ENCODE results near the gene BBS4. TPM values are rescaled to one million over a fixed set of nuclear protein-coding genes. Genes with fewer than 3 reads are reported as not detected.
"Not testable (repeated sequence)": the region's sequence is repeated elsewhere in the genome, so short reads cannot be mapped to it uniquely, and the experiment has no call there.

Gene BBS4
- total and polyA plus RNA-seq, 2 donors from 2014 or later: 17.2 to 29.3 TPM

GRCh38 chr15:72722071-72722696 lies 36.2 kb downstream of the BBS4 start:
- H3K36me3 ChIP-seq (ENCODE audit: control insufficient read depth in 2 of 3, insufficient read depth in 3 of 3, low read length in 3 of 3): peaks cover 0 to 5% (median 0%) of the 10 kb centered on the region in 3 donors
- no peak overlapping the region for H3K4me3 ChIP-seq (ENCODE audit: low read length in 3 of 3)
- peak; percentile 68 for TF ChIP-seq CTCF (IDR thresholded peaks at IDR 0.05; ENCODE audit: borderline replicate concordance, extremely low read depth, insufficient read depth)
- H3K9ac ChIP-seq (ENCODE audit: low read length in 3 of 3): no peak overlapping the region
- H3K27ac ChIP-seq (ENCODE audit: low read depth in 2 of 2, low read length in 2 of 2): no peak overlapping the region
- peaks cover 0 to 4% (median 0%) of the 10 kb centered on the region in 3 donors for H3K4me1 ChIP-seq (ENCODE audit: control insufficient read depth in 2 of 3, insufficient read depth in 2 of 3, low read depth in 1 of 3, low read length in 3 of 3)
- peak in 4 of 5 donors; percentile 58 to 75 (median 72) for DNase-seq
- no peak for FAIRE-seq
- H3K9me3 ChIP-seq (ENCODE audit: control insufficient read depth in 2 of 3, insufficient read depth in 1 of 3, low read length in 3 of 3): no peaks in the 10 kb centered on the region
- intact Hi-C loops (cut with DNase I): no loop called here
- H3K27me3 ChIP-seq (ENCODE audit: control insufficient read depth, insufficient read depth, low read length): no peaks in the 10 kb centered on the region

- FAIRE-seq (no peak), DNase-seq (no peak)
- Histone ChIP-seq H3K36me3 (ENCODE audit: control insufficient read depth in 2 of 3, insufficient read depth in 3 of 3, low read length in 3 of 3) (peaks cover 0 to 3% (median 0%) of the 10 kb centered on the region in 3 donors), H3K9ac (ENCODE audit: low read length in 3 of 3) (no peak overlapping the region), H3K27me3 (ENCODE audit: control insufficient read depth, insufficient read depth, low read length) (no peaks in the 10 kb centered on the region), H3K4me1 (ENCODE audit: control insufficient read depth in 2 of 3, insufficient read depth in 2 of 3, low read depth in 1 of 3, low read length in 3 of 3) (peaks cover 0 to 4% (median 0%) of the 10 kb centered on the region in 3 donors), H3K9me3 (ENCODE audit: control insufficient read depth in 2 of 3, insufficient read depth in 1 of 3, low read length in 3 of 3) (no peaks in the 10 kb centered on the region), H3K4me3 (ENCODE audit: low read length in 3 of 3) (no peak overlapping the region), H3K27ac (ENCODE audit: low read depth in 2 of 2, low read length in 2 of 2) (no peak overlapping the region)
- TF ChIP-seq CTCF (IDR thresholded peaks at IDR 0.05; ENCODE audit: borderline replicate concordance, extremely low read depth, insufficient read depth): no peak
- intact Hi-C loops (cut with DNase I): no loop called here
Observed at GRCh38 chr15:72724028-72724427, 38.0 kb downstream of the BBS4 start.

- H3K27ac ChIP-seq (ENCODE audit: low read depth in 2 of 2, low read length in 2 of 2): no peak overlapping the region
- H3K4me1 ChIP-seq (ENCODE audit: control insufficient read depth in 2 of 3, insufficient read depth in 2 of 3, low read depth in 1 of 3, low read length in 3 of 3): peaks cover 0 to 4% (median 0%) of the 10 kb centered on the region in 3 donors
- H3K27me3 ChIP-seq (ENCODE audit: control insufficient read depth, insufficient read depth, low read length): no peaks in the 10 kb centered on the region
- peaks cover 0 to 3% (median 0%) of the 10 kb centered on the region in 3 donors for H3K36me3 ChIP-seq (ENCODE audit: control insufficient read depth in 2 of 3, insufficient read depth in 3 of 3, low read length in 3 of 3)
- H3K4me3 ChIP-seq (ENCODE audit: low read length in 3 of 3): no peak overlapping the region
- DNase-seq (no peak), FAIRE-seq (no peak)
- no peak overlapping the region for H3K9ac ChIP-seq (ENCODE audit: low read length in 3 of 3)
- no peaks in the 10 kb centered on the region for H3K9me3 ChIP-seq (ENCODE audit: control insufficient read depth in 2 of 3, insufficient read depth in 1 of 3, low read length in 3 of 3)
- no peak for TF ChIP-seq CTCF (IDR thresholded peaks at IDR 0.05; ENCODE audit: borderline replicate concordance, extremely low read depth, insufficient read depth)
- intact Hi-C loops (cut with DNase I): no loop called here
Observed at GRCh38 chr15:72725446-72725845, 39.4 kb downstream of the BBS4 start.

GRCh38 chr15:72725851-72726250 lies 39.8 kb downstream of the BBS4 start:
- H3K27ac ChIP-seq (ENCODE audit: low read depth in 2 of 2, low read length in 2 of 2); DNase-seq; H3K36me3 ChIP-seq (ENCODE audit: control insufficient read depth in 2 of 3, insufficient read depth in 3 of 3, low read length in 3 of 3); H3K4me1 ChIP-seq (ENCODE audit: control insufficient read depth in 2 of 3, insufficient read depth in 2 of 3, low read depth in 1 of 3, low read length in 3 of 3); H3K9me3 ChIP-seq (ENCODE audit: control insufficient read depth in 2 of 3, insufficient read depth in 1 of 3, low read length in 3 of 3); intact Hi-C loops (cut with DNase I); H3K9ac ChIP-seq (ENCODE audit: low read length in 3 of 3); H3K27me3 ChIP-seq (ENCODE audit: control insufficient read depth, insufficient read depth, low read length); FAIRE-seq; H3K4me3 ChIP-seq (ENCODE audit: low read length in 3 of 3): not testable (repeated sequence)

All from kidney (tissue), 14 donors.